ENCODE data around the gene AFAP1.

Gene AFAP1

DNA sequence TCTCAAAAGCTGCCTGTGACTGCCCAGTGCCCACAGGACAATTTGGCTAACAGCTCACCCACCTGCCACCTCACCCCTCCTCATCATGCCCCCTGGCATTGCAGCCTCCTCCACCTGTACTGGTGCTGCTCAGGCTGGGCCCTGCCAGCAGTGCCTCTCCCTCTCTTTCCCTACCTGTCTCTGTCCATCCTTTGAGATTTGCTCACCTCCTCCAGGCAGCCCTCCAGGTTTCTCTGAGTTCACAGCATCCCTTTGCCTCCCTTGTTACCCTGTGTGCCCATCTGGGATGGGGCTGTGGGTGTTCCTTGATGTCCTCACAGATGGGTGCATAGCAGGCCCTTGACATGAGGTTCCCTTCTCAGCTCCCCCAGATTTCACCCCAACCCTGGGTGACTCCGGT is 224.9 kb downstream of the AFAP1 start:
- no peak for DNase-seq (ENCODE audit: low spot score)

DNA sequence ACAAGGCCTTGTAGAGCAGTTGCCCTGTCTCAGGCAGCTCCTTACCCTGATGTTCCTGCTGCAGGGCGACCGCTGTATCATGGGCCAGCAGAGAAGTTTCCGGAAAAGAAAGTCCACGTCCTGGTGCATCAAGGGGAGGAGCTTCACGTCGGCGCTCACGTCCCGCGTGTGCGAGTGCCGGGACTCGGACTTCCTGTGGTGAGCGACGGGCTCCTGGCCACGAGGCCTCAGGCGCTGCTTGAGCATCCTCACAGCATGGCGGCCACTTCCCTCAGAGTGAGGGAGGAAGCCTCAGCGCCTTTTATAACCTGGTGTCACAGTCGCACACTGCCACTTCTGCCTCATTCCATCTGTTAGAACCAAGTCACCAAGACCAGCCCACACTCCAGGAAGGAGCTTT is 225.5 kb downstream of the AFAP1 start:
- no peak for DNase-seq (ENCODE audit: low spot score)

DNA sequence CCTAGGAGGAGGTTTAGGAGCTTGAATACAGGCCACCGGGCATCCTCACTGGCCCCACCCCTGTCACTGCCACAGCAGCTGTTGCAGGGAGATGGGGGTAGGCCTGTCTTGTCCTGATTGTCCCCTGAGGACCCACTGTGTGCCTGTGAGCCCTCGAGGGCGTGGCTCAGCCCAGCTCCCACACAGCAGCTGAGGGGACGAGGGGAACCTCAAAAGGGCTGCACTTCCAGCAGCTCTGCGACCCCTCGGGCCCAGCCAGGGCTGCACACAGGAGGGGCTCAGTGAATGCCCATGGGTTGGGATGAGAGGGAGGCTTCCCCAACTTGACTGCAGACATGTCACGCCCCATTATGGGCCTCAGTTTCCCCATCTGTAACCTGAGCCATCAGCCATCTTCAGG is 225.9 kb downstream of the AFAP1 start:
- DNase-seq (ENCODE audit: low spot score): no peak

DNA sequence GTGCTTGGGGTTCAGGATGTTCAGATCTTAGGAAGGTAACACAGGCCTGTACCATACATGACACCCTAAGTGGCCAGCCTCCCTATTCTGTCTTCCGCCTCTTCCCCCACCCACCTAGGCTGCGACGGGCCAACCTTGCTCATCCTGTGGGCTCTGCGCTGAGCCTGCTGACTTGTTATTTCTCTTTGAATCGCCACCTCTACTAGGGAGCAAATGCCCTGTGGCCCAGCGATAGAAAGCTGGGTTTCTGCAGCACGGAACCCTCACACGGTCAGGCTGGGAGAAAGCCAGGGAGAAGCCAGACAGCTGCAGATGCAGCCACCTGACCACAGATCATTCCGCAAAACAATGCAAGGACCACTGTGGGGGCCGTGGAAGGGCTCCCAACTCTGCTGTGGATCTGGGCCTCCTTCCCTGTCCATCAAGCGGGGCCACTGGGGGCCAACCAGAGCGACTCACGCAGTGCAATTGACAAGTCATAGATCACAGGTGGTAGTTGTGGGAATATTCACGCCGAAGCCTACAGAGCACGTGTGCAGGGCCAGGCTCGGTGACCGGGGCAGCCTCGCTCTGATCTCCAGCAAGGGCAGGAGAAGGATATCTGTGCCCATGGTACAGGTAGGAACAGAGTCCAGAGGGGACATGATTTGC is 227.5 kb downstream of the AFAP1 start:
- no peak for DNase-seq (ENCODE audit: low spot score)

DNA sequence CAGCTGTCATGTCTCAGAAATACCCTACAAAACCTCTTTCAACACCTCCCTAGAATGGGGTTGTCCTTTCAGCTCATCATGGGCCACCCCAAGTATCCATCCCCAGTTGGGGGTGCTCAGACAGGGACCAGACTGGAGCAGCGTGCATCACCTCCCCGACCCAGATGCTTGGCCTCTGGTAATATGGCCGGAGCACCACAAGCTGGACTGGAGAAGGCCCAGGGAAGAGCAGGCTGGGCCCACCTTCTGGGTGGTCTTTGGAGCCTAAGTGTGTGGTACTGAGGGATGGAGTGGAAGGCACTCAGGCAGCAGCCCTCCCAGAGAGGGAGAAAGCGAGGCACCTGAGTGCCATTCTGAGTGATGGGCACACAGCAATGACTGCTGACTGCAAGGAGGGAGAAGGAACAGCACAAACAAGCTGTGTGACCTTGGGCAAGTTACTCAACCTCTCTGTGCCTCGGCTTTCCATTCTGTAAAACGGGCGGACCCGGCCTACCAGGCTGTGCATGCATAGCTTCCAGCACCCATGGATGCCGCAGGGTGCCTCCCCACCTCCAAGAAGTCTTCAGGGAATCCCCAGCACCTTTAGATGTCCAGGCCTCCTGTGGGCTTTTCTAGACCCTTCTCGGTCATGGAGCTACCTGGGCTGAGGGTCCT is 228.2 kb downstream of the AFAP1 start:
- no peak for DNase-seq (ENCODE audit: low spot score)

DNA sequence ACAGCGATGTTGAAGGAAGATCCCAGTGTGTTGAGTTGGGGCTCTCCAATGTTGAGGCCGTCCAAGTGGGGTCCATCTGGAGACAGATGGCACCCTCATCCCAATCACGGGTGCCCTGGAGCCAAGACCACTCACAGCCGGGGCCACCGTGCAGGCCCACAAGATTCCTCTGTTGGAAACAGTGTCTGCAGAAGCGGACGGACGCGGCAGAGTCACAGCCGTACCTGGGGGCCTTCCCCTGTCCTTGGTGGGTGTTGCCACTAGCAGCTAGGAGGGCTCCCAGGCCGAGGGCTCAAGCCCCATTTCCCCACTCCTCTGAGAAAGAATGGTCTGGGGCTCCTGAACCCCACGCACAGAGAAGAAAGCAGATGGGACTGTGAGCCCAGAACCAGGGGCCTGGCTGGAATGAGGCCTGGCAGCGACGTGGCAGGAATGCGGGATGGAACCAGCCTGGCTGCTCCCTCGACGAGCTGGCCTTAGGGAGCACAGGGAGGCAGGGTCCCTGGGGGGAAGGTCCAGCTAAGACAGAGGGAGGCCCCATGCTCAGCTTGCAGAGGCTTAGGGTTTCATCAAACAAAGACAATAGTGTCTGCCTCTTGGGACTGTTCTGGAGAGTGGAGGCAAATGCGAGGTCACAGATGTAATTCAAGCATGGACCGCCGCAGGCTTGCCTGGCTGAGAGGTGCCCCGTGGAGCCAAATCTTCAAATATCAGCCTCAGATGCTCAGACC is 228.9 kb downstream of the AFAP1 start:
- DNase-seq (ENCODE audit: low spot score): no peak

DNA sequence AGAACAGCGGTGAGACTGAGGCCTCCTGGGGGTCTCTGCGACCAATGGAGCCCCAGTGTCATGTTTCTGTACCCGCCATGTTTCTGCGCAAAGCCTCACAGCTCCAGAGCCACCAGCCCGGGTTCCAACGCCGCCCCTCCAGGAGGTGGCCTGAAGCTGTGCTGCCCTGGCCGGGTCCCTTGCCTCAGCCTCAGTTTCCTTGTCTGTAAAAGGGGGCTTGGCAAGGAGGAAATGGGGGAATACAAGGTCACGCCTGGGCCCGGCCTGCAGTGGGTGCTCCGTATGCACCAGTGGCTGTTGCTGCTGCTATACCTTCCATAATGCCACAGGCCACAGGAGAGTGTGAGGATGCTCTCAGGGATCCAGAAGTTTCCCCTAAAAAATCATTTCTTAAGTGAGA is 229.5 kb downstream of the AFAP1 start:
- DNase-seq (ENCODE audit: low spot score): no peak

DNA sequence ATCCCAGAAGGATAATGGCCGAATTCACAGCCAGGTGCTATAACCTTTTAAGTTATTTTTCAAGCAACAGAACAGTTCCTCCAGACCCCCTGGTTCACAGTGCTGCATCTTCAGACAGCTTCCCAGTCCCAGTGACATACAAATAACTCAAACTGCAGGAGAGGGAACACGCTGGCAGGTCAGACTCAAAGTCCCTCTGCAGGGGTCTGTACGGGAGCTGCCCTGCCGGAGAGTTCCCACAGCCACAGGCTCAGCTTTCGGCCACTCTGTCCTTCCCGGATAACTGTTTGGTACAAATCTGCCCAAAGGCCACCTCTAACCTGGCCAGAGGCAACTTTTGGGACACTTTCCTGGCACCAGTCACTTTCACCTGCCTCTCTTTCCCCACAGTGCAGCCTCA is 230.2 kb downstream of the AFAP1 start:
- no peak for DNase-seq (ENCODE audit: low spot score)

DNA sequence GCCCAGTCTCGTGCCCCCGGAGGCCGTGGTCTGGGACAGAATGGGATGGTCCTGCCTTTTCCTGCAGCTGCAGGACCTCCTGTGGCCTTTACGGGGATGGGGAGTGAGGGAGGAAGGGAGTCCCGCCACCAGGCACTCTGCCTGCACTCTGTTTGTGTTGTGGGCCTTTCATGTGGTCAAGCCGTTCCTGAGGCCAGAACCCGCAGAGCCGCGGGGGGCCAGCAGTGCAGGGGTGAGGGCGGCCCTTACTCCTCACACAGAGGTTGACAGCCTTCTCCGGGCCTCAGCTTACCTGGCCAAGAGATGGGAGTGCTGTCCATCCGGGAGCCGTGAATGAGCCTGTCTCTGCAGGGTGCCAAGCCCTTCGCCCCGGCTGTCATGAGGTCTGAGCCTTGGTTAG is 230.7 kb downstream of the AFAP1 start:
- no peak for DNase-seq (ENCODE audit: low spot score)

Measured in LoVo (cell line).